ENCODE results near the gene KCNIP1. TPM values are rescaled to one million over a fixed set of nuclear protein-coding genes. Genes with fewer than 3 reads are reported as not detected.

KCNIP1 gene
- total RNA-seq, 1 experiment from 2014 or later, result not detected

- Histone ChIP-seq H3K27me3 (ENCODE audit: control insufficient read depth, insufficient read depth, low read length) (0 out of 2 replicates have a peak, but pooled peaks cover 2% of the 10 kb centered on the region), H3K9me3 (ENCODE audit: control insufficient read depth, insufficient read depth, low read depth, low read length) (no peaks in the 10 kb centered on the region), H3K27ac (ENCODE audit: low read length) (no peak overlapping the region), H3K4me1 (ENCODE audit: control insufficient read depth, insufficient read depth, low read length) (no peaks in the 10 kb centered on the region), H3K4me3 (ENCODE audit: low read depth in 2 of 2, low read length in 2 of 2) (peak overlapping the region in 1 of 2 experiments; percentile 9; a peak in 1 of 4 replicates), H3K36me3 (ENCODE audit: control insufficient read depth, insufficient read depth, low read length) (no peaks in the 10 kb centered on the region)
- in situ Hi-C loops (cut with HindIII; ENCODE audit: low pct_unique_long_range_greater_than_20kb, low sequenced_read_pairs), result no loop called here
- no peak for ATAC-seq
- TF ChIP-seq CTCF (IDR thresholded peaks at IDR 0.05), result no peak
- no peak for TF ChIP-seq REST (IDR thresholded peaks at IDR 0.05; ENCODE audit: insufficient read depth in 1 of 2, low read depth in 2 of 2, low read length in 1 of 2)
- no peak for TF ChIP-seq TCF7L2 (IDR thresholded peaks at IDR 0.05; ENCODE audit: low read depth, low read length)
- intact Hi-C loops (cut with micrococcal nuclease; ENCODE audit: unreplicated experiment), result loop anchor here (10.0 kb wide), 1 partner anchor 168 kb away; no protein-coding TSS in a partner anchor
- POLR2A ChIA-PET, result no interaction called here
- no TSS peak for BruUV-seq (replicated peaks)
- no peak for DNase-seq (ENCODE audit: low read depth, low spot score)
- CTCF ChIA-PET, result interaction anchor here (0.6 to 2.7 kb wide), 3 partner anchors 46 to 832 kb away, joined by 4 to 17 read pairs (median 5); no protein-coding TSS in a partner anchor
Measured at GRCh38 chr5:170746075-170746960, 242.5 kb downstream of the KCNIP1 start.

- H3K4me3 ChIP-seq (ENCODE audit: low read depth in 2 of 2, low read length in 2 of 2), result no peak overlapping the region
- ATAC-seq (no peak), DNase-seq (ENCODE audit: low read depth, low spot score) (no peak)
- H3K27ac ChIP-seq (ENCODE audit: low read length), result no peak overlapping the region
- 0 out of 2 replicates have a peak, but pooled peaks cover 2% of the 10 kb centered on the region for H3K27me3 ChIP-seq (ENCODE audit: control insufficient read depth, insufficient read depth, low read length)
- H3K9me3 ChIP-seq (ENCODE audit: control insufficient read depth, insufficient read depth, low read depth, low read length), result no peaks in the 10 kb centered on the region
- in situ Hi-C loops (cut with HindIII; ENCODE audit: low pct_unique_long_range_greater_than_20kb, low sequenced_read_pairs) (no loop called here), intact Hi-C loops (cut with micrococcal nuclease; ENCODE audit: unreplicated experiment) (loop anchor here (10.0 kb wide), 1 partner anchor 168 kb away; no protein-coding TSS in a partner anchor)
- ChIA-PET POLR2A (no interaction called here), CTCF (interaction anchor here (0.6 to 0.7 kb wide), 2 partner anchors 271 to 831 kb away, joined by 4 to 5 read pairs; no protein-coding TSS in a partner anchor)
- BruUV-seq (replicated peaks), result no TSS peak
- no peaks in the 10 kb centered on the region for H3K4me1 ChIP-seq (ENCODE audit: control insufficient read depth, insufficient read depth, low read length)
- no peak for TF ChIP-seq REST (IDR thresholded peaks at IDR 0.05; ENCODE audit: insufficient read depth in 1 of 2, low read depth in 2 of 2, low read length in 1 of 2)
- TF ChIP-seq TCF7L2 (IDR thresholded peaks at IDR 0.05; ENCODE audit: low read depth, low read length), result no peak
- TF ChIP-seq POLR2AphosphoS5 (IDR thresholded peaks at IDR 0.05; ENCODE audit: low read depth, low read length), result no peak
- TF ChIP-seq SIN3A (IDR thresholded peaks at IDR 0.05; ENCODE audit: borderline replicate concordance, insufficient read depth, low read depth, low read length), result no peak
- TF ChIP-seq CTCF (IDR thresholded peaks at IDR 0.05), result no peak
- no peaks in the 10 kb centered on the region for H3K36me3 ChIP-seq (ENCODE audit: control insufficient read depth, insufficient read depth, low read length)
Measured at GRCh38 chr5:170746961-170747340, 243.1 kb downstream of the KCNIP1 start.

Measured in Panc1 (cell line).